Measurements from ENCODE around the gene MMP20. TPM values are rescaled to one million over a fixed set of nuclear protein-coding genes. Genes with fewer than 3 reads are reported as not detected.

Gene MMP20
- total RNA-seq, 1 experiment from 2014 or later = not detected

GRCh38 chr11:102615077-102615893 is 9.8 kb downstream of the MMP20 start:
- no TSS peak for BruUV-seq (replicated peaks)
- TF ChIP-seq TCF7L2 (IDR thresholded peaks at IDR 0.05; ENCODE audit: low read depth, low read length) (no peak), CTCF (IDR thresholded peaks at IDR 0.05) (no peak), POLR2AphosphoS5 (IDR thresholded peaks at IDR 0.05; ENCODE audit: low read depth, low read length) (no peak), REST (IDR thresholded peaks at IDR 0.05; ENCODE audit: insufficient read depth in 1 of 2, low read depth in 2 of 2, low read length in 1 of 2) (no peak), SIN3A (IDR thresholded peaks at IDR 0.05; ENCODE audit: borderline replicate concordance, insufficient read depth, low read depth, low read length) (no peak)
- H3K9me3 ChIP-seq (ENCODE audit: control insufficient read depth, insufficient read depth, low read depth, low read length) = no peaks in the 10 kb centered on the region
- CTCF ChIA-PET = interaction anchor here (2.6 kb wide), 1 partner anchor 51 kb away, joined by 17 read pairs; no protein-coding TSS in a partner anchor
- H3K27ac ChIP-seq (ENCODE audit: low read length) = peak overlapping the region; percentile 31; the same call in 1 of the 2 replicates
- peaks cover 27% of the 10 kb centered on the region for H3K4me1 ChIP-seq (ENCODE audit: control insufficient read depth, insufficient read depth, low read length)
- in situ Hi-C loops (cut with HindIII; ENCODE audit: low pct_unique_long_range_greater_than_20kb, low sequenced_read_pairs) (no loop called here), intact Hi-C loops (cut with micrococcal nuclease; ENCODE audit: unreplicated experiment) (no loop called here)
- POLR2A ChIA-PET = no interaction called here
- no peak overlapping the region for H3K4me3 ChIP-seq (ENCODE audit: low read depth in 2 of 2, low read length in 2 of 2)
- no peak for DNase-seq (ENCODE audit: low read depth, low spot score)
- peak; percentile 29 for ATAC-seq
- H3K36me3 ChIP-seq (ENCODE audit: control insufficient read depth, insufficient read depth, low read length) = no peaks in the 10 kb centered on the region
- no peaks in the 10 kb centered on the region for H3K27me3 ChIP-seq (ENCODE audit: control insufficient read depth, insufficient read depth, low read length)

GRCh38 chr11:102614485-102614884 is 10.6 kb downstream of the MMP20 start:
- in situ Hi-C loops (cut with HindIII; ENCODE audit: low pct_unique_long_range_greater_than_20kb, low sequenced_read_pairs) = no loop called here
- no TSS peak for BruUV-seq (replicated peaks)
- no peak for TF ChIP-seq POLR2AphosphoS5 (IDR thresholded peaks at IDR 0.05; ENCODE audit: low read depth, low read length)
- TF ChIP-seq TCF7L2 (IDR thresholded peaks at IDR 0.05; ENCODE audit: low read depth, low read length) = no peak
- no peak for TF ChIP-seq REST (IDR thresholded peaks at IDR 0.05; ENCODE audit: insufficient read depth in 1 of 2, low read depth in 2 of 2, low read length in 1 of 2)
- TF ChIP-seq SIN3A (IDR thresholded peaks at IDR 0.05; ENCODE audit: borderline replicate concordance, insufficient read depth, low read depth, low read length) = no peak
- TF ChIP-seq CTCF (IDR thresholded peaks at IDR 0.05) = peak; percentile 64
- no peaks in the 10 kb centered on the region; the same call in 1 of the 2 replicates for H3K9me3 ChIP-seq (ENCODE audit: control insufficient read depth, insufficient read depth, low read depth, low read length)
- intact Hi-C loops (cut with micrococcal nuclease; ENCODE audit: unreplicated experiment) = loop anchor here (5.0 kb wide), 3 partner anchors 53 to 327 kb away; no protein-coding TSS in a partner anchor
- H3K4me1 ChIP-seq (ENCODE audit: control insufficient read depth, insufficient read depth, low read length) = peaks cover 27% of the 10 kb centered on the region
- H3K27me3 ChIP-seq (ENCODE audit: control insufficient read depth, insufficient read depth, low read length) = no peaks in the 10 kb centered on the region
- ATAC-seq (no peak), DNase-seq (ENCODE audit: low read depth, low spot score) (no peak)
- ChIA-PET CTCF (interaction anchor here (2.6 to 2.7 kb wide), 2 partner anchors 52 to 272 kb away, joined by 17 to 26 read pairs; no protein-coding TSS in a partner anchor), POLR2A (no interaction called here)
- H3K4me3 ChIP-seq (ENCODE audit: low read depth in 2 of 2, low read length in 2 of 2) = no peak overlapping the region
- H3K27ac ChIP-seq (ENCODE audit: low read length) = peak overlapping the region; percentile 80; the same call in 1 of the 2 replicates
- no peaks in the 10 kb centered on the region for H3K36me3 ChIP-seq (ENCODE audit: control insufficient read depth, insufficient read depth, low read length)
